ENCODE measurements around the gene HLF.
"Not testable (repeated sequence)": the region's sequence is repeated elsewhere in the genome, so short reads cannot be mapped to it uniquely, and the experiment has no call there.

Gene HLF

DNA sequence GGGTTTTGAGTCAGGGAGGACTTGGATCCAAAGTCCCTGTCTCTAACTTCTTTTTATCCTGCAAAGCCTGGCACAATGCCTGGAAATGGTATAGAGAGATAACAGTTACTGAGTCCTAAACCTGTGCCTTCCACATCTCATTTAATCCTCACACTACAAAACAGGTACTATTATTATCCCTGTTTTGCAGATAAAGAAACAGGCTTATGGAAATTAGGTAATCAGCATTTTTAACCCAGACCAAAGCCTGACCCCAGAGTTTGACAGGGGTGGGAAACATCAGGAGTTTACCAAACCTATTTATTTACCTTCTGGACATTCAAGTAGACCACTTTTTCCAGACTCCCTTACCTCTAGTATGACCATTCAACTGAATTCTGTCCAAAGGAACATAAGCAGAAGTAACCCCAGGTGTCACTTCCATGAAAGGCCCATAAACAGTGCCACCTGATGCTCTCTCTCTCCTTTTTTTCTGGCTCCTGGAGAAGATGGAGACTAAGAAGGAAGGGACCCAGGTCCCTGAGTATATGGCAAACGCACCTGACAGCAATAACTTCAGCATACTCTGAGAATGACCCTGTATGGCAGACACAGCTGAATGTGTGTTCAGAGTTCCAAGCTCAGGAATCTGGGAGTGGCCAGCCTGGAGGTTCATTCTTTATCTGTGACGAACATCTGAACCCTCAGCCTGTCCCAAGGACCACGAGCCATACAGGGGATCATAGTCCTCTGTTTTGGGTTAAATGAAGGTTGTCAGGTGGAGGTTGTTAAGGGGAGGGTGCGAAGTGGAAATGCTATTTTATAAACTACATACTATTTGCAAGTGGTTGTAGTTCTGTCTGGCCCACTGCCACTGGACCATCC, 62.7 kb downstream of the HLF start:
- DNase-seq (ENCODE audit: low spot score), result no peak

DNA sequence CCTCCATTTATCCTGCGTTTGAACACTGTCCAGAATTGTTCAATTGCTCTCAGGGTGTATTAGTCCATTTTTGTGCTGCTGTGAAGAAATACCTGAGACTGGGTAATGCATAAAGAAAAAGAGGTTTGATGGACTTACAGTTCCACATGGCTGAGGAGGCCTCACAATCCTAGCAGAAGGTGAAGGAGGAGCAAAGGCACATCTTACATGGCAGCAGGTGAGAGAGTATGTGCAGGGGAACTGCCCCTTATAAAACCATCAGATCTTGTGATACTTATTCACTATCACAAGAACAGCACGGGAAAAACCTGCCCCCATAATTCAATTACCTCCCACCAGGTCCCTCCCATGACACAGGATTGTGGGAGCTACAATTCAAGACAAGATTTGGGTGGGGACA, 63.8 kb downstream of the HLF start:
- not testable (repeated sequence) for DNase-seq (ENCODE audit: low spot score)

DNA sequence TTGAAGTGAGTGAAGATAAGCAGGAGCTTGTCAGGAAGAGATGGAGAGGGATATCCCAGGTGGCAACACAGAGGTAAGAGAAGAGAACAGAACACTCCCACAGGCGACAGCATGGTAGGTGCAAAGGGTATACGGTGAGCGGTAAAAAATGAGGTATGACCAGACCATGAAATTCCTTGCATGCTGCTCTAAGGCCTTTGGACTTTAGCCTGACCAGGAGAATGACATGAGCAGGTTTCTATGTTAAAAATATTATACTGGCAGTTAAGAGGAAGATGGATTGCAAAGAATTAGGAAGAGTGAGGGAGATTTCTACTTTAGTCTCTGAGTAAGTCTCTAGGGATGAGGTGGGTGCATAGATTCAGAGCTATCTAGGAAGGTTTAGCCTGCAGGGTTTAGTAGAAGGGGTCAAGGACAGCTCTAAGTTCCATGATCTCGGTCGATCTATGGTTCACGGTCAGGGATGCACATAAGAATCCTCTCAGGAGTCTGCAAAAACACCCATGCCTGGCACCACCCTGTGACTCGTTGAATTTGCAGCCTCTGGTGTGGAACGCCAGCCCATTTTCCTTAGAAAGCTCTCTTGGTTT, 65.7 kb downstream of the HLF start:
- no peak for DNase-seq (ENCODE audit: low spot score)

DNA sequence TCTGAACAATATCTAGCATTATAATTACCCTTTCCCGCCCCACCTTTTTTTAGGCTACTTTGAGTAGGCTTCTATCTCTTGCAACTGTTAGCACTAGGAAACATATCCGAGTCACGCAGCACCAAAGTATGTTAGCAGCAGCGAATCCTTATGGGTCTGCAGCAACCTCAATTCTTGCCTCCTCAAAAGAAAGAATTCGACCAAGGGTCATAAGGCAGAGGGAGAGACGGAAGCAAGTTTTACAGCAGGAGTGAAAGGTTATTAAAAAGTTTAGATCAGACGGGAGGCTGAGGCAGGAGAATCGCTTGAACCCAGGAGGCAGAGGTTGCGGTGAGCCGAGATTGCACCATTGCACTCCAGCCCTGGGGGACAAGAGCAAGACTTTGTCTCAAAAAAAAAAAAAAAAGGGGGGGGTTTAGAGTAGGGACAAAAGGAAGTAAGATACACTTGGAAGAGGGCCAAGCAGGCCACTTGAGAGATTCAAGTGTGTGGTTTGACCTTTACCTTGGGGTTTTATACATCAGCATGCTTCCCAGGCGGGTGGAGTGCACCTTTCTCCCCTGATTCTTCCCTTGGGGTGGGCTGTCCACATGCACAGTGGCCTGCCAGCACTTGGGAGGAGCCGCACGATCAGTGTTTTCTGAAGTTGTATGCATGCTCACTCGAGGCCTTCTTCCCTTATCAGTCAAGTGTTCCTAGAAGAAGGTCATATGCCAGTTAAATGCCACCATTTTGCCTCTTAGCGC, 67.7 kb downstream of the HLF start:
- DNase-seq (ENCODE audit: low spot score), result no peak

- peak; percentile 46 for DNase-seq (ENCODE audit: low spot score)
Measured at GRCh38 chr17:55334285-55334684, 69.5 kb downstream of the HLF start.

GRCh38 chr17:55334881-55335540, 70.3 kb downstream of the HLF start:
- DNase-seq (ENCODE audit: low spot score), result no peak

DNA sequence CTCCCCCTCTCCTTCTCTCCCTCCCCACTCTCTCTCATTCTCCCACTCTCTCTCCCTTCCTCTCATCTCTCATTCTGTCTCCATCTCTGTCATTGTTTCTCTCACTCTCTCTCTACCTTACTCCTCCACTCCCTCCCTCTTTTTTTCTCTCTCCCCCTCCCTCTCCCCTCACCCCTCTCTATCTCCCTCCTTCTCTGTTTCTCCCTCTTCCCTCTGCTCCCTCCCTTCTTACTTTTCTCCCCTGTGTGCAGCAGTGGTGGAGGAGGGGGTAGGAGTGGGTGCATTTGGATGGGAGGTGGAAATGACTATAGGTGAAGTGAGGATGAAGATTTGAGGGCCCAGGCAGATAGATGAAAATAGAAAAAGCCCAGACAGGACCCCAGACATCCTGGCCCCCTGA, 70.9 kb downstream of the HLF start:
- no peak for DNase-seq (ENCODE audit: low spot score)

DNA sequence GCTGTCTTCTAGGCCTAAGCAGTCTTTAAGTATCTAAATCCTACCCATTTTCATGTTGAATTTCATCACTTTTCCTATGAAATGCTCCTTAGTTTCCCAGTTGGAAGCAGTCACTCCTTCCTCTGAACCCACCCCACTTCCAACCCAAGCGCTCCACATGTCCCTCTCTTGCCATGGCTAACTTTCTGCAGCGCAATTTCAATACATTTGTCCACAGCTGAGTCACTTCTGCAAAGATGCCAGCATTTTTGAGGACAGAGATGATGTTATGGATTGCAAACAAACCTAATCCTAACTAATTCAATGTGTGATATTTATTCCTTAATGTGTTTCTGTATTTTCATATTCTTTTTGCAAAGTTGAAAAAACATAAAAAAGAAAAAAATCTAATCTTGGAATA, 71.7 kb downstream of the HLF start:
- DNase-seq (ENCODE audit: low spot score), result no peak

- no peak for DNase-seq (ENCODE audit: low spot score)
Measured at GRCh38 chr17:55340176-55340575, 75.4 kb downstream of the HLF start.

DNA sequence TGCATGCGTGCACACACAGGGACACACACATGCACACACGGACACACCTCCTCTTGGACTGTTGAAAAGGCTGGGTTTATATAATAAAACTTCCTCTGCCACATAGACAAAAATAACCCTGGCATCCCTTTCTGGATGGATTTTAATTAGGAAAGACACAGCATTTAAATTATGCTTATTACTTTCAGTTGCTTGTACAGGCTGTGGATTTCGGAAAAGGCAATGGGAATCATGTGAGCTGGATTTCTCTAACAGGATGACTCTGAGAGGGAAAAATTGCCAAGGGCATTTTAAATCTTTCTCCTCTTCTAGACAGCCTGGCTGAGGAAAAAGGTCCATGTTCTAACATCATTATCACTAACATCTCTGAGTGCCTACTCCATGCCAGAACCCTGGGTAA, 75.9 kb downstream of the HLF start:
- no peak for DNase-seq (ENCODE audit: low spot score)

DNA sequence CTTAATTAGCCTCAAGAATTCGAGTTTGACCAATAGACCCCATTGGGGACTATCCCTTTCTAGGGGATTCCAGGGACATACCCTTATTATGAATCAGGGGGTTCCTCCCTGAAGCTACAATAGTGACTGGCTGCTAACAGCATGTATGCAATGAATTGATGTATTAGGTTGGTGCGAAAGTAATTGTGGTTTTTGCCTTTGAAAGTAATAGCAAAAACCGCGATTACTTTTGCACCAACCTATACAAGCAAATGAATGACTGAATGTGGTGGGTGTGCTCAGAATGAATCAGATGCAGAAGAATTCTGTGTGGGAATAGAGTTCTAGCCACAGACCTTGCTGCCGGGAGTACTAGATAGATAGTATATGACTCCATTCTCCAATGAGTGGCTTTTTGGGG, 76.7 kb downstream of the HLF start:
- no peak for DNase-seq (ENCODE audit: low spot score)

- DNase-seq (ENCODE audit: low spot score), result no peak
Measured at GRCh38 chr17:55342800-55343585, 78.2 kb downstream of the HLF start.

GRCh38 chr17:55343900-55344513, 79.2 kb downstream of the HLF start:
- DNase-seq (ENCODE audit: low spot score), result no peak

GRCh38 chr17:55344514-55344997, 79.8 kb downstream of the HLF start:
- DNase-seq (ENCODE audit: low spot score), result no peak

DNA sequence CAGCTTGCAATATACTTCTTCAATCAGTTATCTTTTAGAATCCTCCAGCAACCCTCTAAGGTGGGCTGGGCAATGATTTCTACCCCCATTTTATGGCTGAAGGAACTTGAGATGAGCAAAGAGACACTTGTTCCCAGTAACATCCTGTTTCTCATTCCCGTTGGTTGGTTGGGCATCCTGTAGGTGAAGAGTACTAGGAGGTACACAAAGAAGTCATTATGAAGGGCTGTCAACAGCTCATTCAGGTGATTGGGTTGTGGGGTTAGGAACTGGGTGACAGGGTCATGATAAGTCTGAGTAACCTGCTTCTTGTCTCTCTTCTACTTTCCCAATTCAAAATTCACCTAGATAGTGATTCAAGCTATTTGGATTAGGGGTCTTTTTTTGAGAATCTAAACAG, 80.4 kb downstream of the HLF start:
- no peak for DNase-seq (ENCODE audit: low spot score)

DNA sequence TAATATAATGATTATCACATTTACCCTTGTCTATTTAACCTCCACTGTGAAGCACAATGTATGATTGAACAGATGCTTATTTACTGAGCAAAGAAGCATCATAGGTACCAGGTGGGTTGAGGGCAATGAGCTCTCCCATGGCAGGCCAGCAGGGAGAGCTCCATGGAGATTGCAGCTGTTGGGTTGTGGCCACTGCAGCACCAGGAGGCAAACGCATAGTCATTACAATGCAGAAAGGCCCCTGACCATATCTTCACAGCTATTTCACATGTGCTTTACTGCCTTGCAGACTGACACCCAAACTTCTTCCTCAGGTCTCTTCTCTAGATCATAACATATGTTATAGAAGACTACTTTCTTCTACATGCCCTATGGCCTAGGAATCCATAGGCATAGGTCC, 81.9 kb downstream of the HLF start:
- DNase-seq (ENCODE audit: low spot score), result no peak

- DNase-seq (ENCODE audit: low spot score), result no peak
Measured at GRCh38 chr17:55347341-55347740, 82.6 kb downstream of the HLF start.

DNA sequence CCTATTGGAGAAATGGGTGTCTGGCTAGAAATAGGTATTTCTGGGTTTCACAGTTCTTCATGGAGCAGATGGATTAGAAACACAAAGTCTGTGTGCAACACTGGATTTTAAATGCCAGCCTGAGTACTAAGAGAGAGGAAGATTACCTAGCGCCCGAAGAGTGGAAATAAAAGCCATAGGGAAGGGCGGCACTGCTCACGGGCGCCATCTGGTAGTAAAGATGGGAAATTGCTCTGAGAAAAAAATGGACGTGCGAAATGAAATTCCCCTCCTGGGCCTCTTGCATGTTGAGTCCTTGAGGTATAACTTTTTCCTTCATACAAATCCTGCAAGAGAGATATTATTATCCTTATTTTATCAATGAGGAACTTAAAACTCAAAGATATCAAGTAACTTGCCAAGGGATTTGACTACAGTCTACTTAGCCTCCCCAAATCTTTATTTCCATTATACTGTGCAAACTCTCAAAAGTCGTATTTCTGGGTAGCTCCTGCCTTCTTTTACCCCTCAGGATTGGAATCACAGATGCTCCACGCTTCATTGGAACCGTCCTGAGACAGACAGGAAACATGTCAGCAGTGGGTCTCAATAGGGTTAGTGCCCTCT, 84.1 kb downstream of the HLF start:
- DNase-seq (ENCODE audit: low spot score), result peak; percentile 44

DNA sequence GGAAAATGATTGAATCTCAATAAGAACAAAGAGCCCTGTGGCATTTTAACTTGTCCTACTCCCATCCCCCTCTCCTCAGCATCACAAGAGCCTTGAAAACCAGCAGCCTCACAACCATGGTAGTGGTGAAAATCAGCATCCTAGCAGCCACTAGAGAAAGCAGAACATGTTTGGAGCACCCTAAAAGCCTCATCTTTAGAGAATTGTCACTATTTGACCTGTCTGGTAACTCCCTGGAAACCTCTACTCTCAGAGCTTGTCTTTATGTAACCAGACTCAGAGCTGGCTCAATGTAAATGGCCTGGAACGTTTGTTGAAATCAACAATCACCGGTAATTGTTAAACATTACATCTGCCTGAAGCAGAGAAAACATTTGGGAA, 86.1 kb downstream of the HLF start:
- DNase-seq (ENCODE audit: low spot score), result no peak

DNA sequence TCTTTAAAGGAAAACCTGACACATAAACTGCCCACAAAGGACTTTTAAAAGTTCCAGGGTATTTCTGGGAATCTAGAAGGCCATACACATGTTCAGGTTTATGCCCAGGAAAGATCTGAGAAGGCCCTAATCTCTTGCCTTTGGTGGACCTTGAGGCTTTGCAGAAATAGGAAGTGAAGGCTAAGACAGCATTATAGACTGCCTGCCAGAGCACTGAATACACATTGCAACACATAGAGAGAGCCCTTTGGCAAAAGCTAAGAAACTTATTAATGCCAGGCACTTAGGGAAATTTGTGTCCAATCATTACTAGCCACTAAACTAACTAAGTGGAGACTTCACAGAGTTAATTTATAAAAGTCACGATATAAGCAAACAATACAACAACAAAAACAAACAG, 86.5 kb downstream of the HLF start:
- DNase-seq (ENCODE audit: low spot score), result no peak

- no peak for DNase-seq (ENCODE audit: low spot score)
Measured at GRCh38 chr17:55354010-55354409, 89.2 kb downstream of the HLF start.
